ENCODE results near the gene ARID1B. TPM values are rescaled to one million over a fixed set of nuclear protein-coding genes. Genes with fewer than 3 reads are reported as not detected.

ARID1B gene
- total RNA-seq, 1 donor from 2014 or later: 75.4 TPM

- Mint-ChIP-seq H3K4me1 (ENCODE audit: low read depth, unreplicated experiment) (peaks cover 46% of the 10 kb centered on the region), H3K27ac (ENCODE audit: unreplicated experiment) (peak overlapping the region; percentile 30), H3K9me3 (ENCODE audit: unreplicated experiment) (no peaks in the 10 kb centered on the region), H3K27me3 (ENCODE audit: low read depth, unreplicated experiment) (no peaks in the 10 kb centered on the region), H3K36me3 (ENCODE audit: low read depth, unreplicated experiment) (no peaks in the 10 kb centered on the region), H3K4me3 (ENCODE audit: unreplicated experiment) (peak overlapping the region; percentile 70)
- no peak overlapping the region for H3K9ac ChIP-seq (ENCODE audit: low read length)
- peaks cover 79% of the 10 kb centered on the region for H3K79me2 ChIP-seq (ENCODE audit: insufficient read depth, low read length)
- H4K20me1 ChIP-seq (ENCODE audit: insufficient read depth, low read length): peaks cover 40% of the 10 kb centered on the region
- peak overlapping the region; percentile 42 for H3K4me2 ChIP-seq (ENCODE audit: low read length)
- H2AFZ ChIP-seq (ENCODE audit: low read depth, low read length): no peak overlapping the region
- H3K27me3 ChIP-seq (ENCODE audit: insufficient read depth, low read length): no peaks in the 10 kb centered on the region
- no peaks in the 10 kb centered on the region for H3K9me3 ChIP-seq (ENCODE audit: insufficient read depth, low read depth, low read length)
- no peak overlapping the region for H3K4me3 ChIP-seq (ENCODE audit: insufficient read depth, low read depth, low read length)
- no peaks in the 10 kb centered on the region for H3K36me3 ChIP-seq (ENCODE audit: insufficient read depth, low read length)
- no peak for DNase-seq (ENCODE audit: low read depth)
- TF ChIP-seq CTCF (IDR thresholded peaks at IDR 0.05; ENCODE audit: insufficient read depth, low read depth, low read length): no peak
- no peak for TF ChIP-seq EZH2 (IDR thresholded peaks at IDR 0.05; ENCODE audit: insufficient read depth, low read length)
- no peak for FAIRE-seq
- H3K4me1 ChIP-seq (ENCODE audit: insufficient read depth, low read length): peaks cover 3% of the 10 kb centered on the region
- H3K27ac ChIP-seq (ENCODE audit: low read depth, low read length): no peak overlapping the region
Measured at GRCh38 chr6:157019733-157020132, 242.6 kb downstream of the ARID1B start.

- no peaks in the 10 kb centered on the region for H3K9me3 ChIP-seq (ENCODE audit: insufficient read depth, low read depth, low read length)
- no peaks in the 10 kb centered on the region for H3K36me3 ChIP-seq (ENCODE audit: insufficient read depth, low read length)
- FAIRE-seq: no peak
- DNase-seq (ENCODE audit: low read depth): peak; percentile 34
- H2AFZ ChIP-seq (ENCODE audit: low read depth, low read length): no peak overlapping the region
- H3K4me1 Mint-ChIP-seq (ENCODE audit: low read depth, unreplicated experiment): peaks cover 46% of the 10 kb centered on the region
- no peaks in the 10 kb centered on the region for H3K36me3 Mint-ChIP-seq (ENCODE audit: low read depth, unreplicated experiment)
- H3K9ac ChIP-seq (ENCODE audit: low read length): peak overlapping the region; percentile 99
- no peak for TF ChIP-seq CTCF (IDR thresholded peaks at IDR 0.05; ENCODE audit: insufficient read depth, low read depth, low read length)
- TF ChIP-seq EZH2 (IDR thresholded peaks at IDR 0.05; ENCODE audit: insufficient read depth, low read length): no peak
- peaks cover 38% of the 10 kb centered on the region for H4K20me1 ChIP-seq (ENCODE audit: insufficient read depth, low read length)
- no peaks in the 10 kb centered on the region for H3K27me3 Mint-ChIP-seq (ENCODE audit: low read depth, unreplicated experiment)
- H3K4me2 ChIP-seq (ENCODE audit: low read length): peak overlapping the region; percentile 97
- H3K4me3 Mint-ChIP-seq (ENCODE audit: unreplicated experiment): peak overlapping the region; percentile 85
- H3K27ac ChIP-seq (ENCODE audit: low read depth, low read length): peak overlapping the region; percentile 98
- peaks cover under 1% of the 10 kb centered on the region for H3K9me3 Mint-ChIP-seq (ENCODE audit: unreplicated experiment)
- H3K4me3 ChIP-seq (ENCODE audit: insufficient read depth, low read depth, low read length): peak overlapping the region; percentile 76
- H3K79me2 ChIP-seq (ENCODE audit: insufficient read depth, low read length): peaks cover 79% of the 10 kb centered on the region
- no peaks in the 10 kb centered on the region for H3K27me3 ChIP-seq (ENCODE audit: insufficient read depth, low read length)
- peaks cover 3% of the 10 kb centered on the region for H3K4me1 ChIP-seq (ENCODE audit: insufficient read depth, low read length)
- H3K27ac Mint-ChIP-seq (ENCODE audit: unreplicated experiment): peak overlapping the region; percentile 95
Measured at GRCh38 chr6:157020398-157020797, 243.2 kb downstream of the ARID1B start.

GRCh38 chr6:157020881-157021343 is 243.7 kb downstream of the ARID1B start:
- no peaks in the 10 kb centered on the region for H3K9me3 ChIP-seq (ENCODE audit: insufficient read depth, low read depth, low read length)
- peak overlapping the region; percentile 58 for H2AFZ ChIP-seq (ENCODE audit: low read depth, low read length)
- no peak for FAIRE-seq

More at GRCh38 chr6:157020881-157021343, 243.7 kb downstream of the ARID1B start:
- peak; percentile 52 for DNase-seq (ENCODE audit: low read depth)
- no peaks in the 10 kb centered on the region for H3K27me3 Mint-ChIP-seq (ENCODE audit: low read depth, unreplicated experiment)
- Histone ChIP-seq H3K27me3 (ENCODE audit: insufficient read depth, low read length) (no peaks in the 10 kb centered on the region), H3K36me3 (ENCODE audit: insufficient read depth, low read length) (no peaks in the 10 kb centered on the region), H3K4me3 (ENCODE audit: insufficient read depth, low read depth, low read length) (peak overlapping the region; percentile 76), H3K4me1 (ENCODE audit: insufficient read depth, low read length) (peaks cover 3% of the 10 kb centered on the region), H3K79me2 (ENCODE audit: insufficient read depth, low read length) (peaks cover 79% of the 10 kb centered on the region), H3K27ac (ENCODE audit: low read depth, low read length) (peak overlapping the region; percentile 98), H4K20me1 (ENCODE audit: insufficient read depth, low read length) (peaks cover 37% of the 10 kb centered on the region), H3K4me2 (ENCODE audit: low read length) (peak overlapping the region; percentile 97), H3K9ac (ENCODE audit: low read length) (peak overlapping the region; percentile 99)
- H3K36me3 Mint-ChIP-seq (ENCODE audit: low read depth, unreplicated experiment): peaks cover 2% of the 10 kb centered on the region
- TF ChIP-seq CTCF (IDR thresholded peaks at IDR 0.05; ENCODE audit: insufficient read depth, low read depth, low read length): no peak
- TF ChIP-seq EZH2 (IDR thresholded peaks at IDR 0.05; ENCODE audit: insufficient read depth, low read length): no peak
- H3K9me3 Mint-ChIP-seq (ENCODE audit: unreplicated experiment): peaks cover 3% of the 10 kb centered on the region
- peak overlapping the region; percentile 85 for H3K4me3 Mint-ChIP-seq (ENCODE audit: unreplicated experiment)
- H3K27ac Mint-ChIP-seq (ENCODE audit: unreplicated experiment): peak overlapping the region; percentile 95
- H3K4me1 Mint-ChIP-seq (ENCODE audit: low read depth, unreplicated experiment): peaks cover 47% of the 10 kb centered on the region

Measured in astrocyte (in vitro differentiated cells and primary cell).